Fibroblast of mammary gland (primary cell): ENCODE measurements around the gene LMO3.

ENCODE experiments used
- DNase-seq: peaks from one replicate; pipeline ENCODE4 v3.0.0-alpha.2; 2010; ENCODE audit warnings: low read depth
- H3K4me3 ChIP-seq: 2 replicates; pipeline ENCODE4 v1.5.1; 2011; ENCODE audit warnings: low read depth, mild to moderate bottlenecking, low read length, moderate library complexity; ENCODE audit not compliant: control insufficient read depth
- CTCF ChIP-seq: conservative IDR thresholded peaks from 2 replicates; pipeline ENCODE4 v1.5.1; 2011; ENCODE audit warnings: low read depth, low read length, inconsistent platforms; ENCODE audit not compliant: control insufficient read depth, insufficient read depth

LMO3 gene

GRCh38 chr12:16613199-16613598, 7.2 kb upstream of the LMO3 start:
- H3K4me3 ChIP-seq = no peak overlapping the region
- DNase-seq = no peak
- TF ChIP-seq CTCF = no peak

GRCh38 chr12:16612647-16613046, 6.7 kb upstream of the LMO3 start:
- peak; percentile 35 for DNase-seq
- TF ChIP-seq CTCF = no peak

GRCh38 chr12:16611146-16611545, 5.2 kb upstream of the LMO3 start:
- TF ChIP-seq CTCF = no peak
- no peak for DNase-seq
- no peak overlapping the region for H3K4me3 ChIP-seq

More at GRCh38 chr12:16612647-16613046, 6.7 kb upstream of the LMO3 start:
- H3K4me3 ChIP-seq = no peak overlapping the region

- DNase-seq = no peak
- no peak for TF ChIP-seq CTCF
- H3K4me3 ChIP-seq = no peak overlapping the region
Observed at GRCh38 chr12:16610743-16611142, 4.8 kb upstream of the LMO3 start.

GRCh38 chr12:16610001-16610585, 4.1 kb upstream of the LMO3 start:
- DNase-seq = no peak
- TF ChIP-seq CTCF = no peak
- no peak overlapping the region for H3K4me3 ChIP-seq

GRCh38 chr12:16608946-16609539, 3.1 kb upstream of the LMO3 start:
- DNase-seq = no peak
- no peak for TF ChIP-seq CTCF
- H3K4me3 ChIP-seq = no peak overlapping the region
